HL-60 (cell line): Measurements from ENCODE around the gene NUDCD3.

ENCODE experiments used
- GABPA ChIP-seq: IDR thresholded peaks from 2 replicates; pipeline ENCODE4 v1.6.1; 2012; ENCODE audit warnings: low read depth
- POLR2AphosphoS5 ChIP-seq: IDR thresholded peaks from 2 replicates; pipeline ENCODE4 v1.6.1; 2012; ENCODE audit warnings: low read depth
- SPI1 ChIP-seq: IDR thresholded peaks from 2 replicates; pipeline ENCODE4 v1.6.1; 2012; ENCODE audit warnings: low read depth, mild to moderate bottlenecking, borderline replicate concordance
- TF ChIP-seq, protein P1 (sequence below): IDR thresholded peaks from one replicate; pipeline ENCODE4 v1.5.1; 2011; ENCODE audit warnings: low read length, control low read depth, inconsistent platforms; ENCODE audit not compliant: insufficient read depth
- TF ChIP-seq, protein P2 (sequence below): IDR thresholded peaks from 2 replicates; pipeline ENCODE4 v1.6.1; 2012; ENCODE audit warnings: low read depth; ENCODE audit not compliant: insufficient replicate concordance

DNA sequence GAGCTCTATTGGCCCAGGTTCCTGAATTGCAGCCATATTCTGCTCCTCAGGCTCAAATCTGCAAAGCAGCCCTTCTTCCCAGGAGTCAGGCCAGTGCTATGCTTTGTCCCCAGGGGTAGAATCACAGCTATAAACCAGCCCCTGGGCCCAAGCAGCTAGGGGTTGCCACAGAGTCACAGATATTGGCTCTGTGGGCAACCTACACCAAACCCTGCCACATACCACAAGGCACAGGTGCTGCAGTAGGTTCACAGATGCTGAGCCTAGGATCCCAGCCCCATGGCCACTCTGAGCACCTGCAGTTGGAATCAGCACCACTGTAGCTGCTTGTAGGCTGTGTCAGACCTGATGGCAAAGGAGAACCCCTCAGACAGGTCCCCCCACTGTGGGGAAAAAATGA, 122.0 kb downstream of the NUDCD3 start:
- TF ChIP-seq, protein P1, sequence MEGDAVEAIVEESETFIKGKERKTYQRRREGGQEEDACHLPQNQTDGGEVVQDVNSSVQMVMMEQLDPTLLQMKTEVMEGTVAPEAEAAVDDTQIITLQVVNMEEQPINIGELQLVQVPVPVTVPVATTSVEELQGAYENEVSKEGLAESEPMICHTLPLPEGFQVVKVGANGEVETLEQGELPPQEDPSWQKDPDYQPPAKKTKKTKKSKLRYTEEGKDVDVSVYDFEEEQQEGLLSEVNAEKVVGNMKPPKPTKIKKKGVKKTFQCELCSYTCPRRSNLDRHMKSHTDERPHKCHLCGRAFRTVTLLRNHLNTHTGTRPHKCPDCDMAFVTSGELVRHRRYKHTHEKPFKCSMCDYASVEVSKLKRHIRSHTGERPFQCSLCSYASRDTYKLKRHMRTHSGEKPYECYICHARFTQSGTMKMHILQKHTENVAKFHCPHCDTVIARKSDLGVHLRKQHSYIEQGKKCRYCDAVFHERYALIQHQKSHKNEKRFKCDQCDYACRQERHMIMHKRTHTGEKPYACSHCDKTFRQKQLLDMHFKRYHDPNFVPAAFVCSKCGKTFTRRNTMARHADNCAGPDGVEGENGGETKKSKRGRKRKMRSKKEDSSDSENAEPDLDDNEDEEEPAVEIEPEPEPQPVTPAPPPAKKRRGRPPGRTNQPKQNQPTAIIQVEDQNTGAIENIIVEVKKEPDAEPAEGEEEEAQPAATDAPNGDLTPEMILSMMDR = no peak
- TF ChIP-seq POLR2AphosphoS5 (no peak), GABPA (no peak), SPI1 (no peak)
- TF ChIP-seq, protein P2, sequence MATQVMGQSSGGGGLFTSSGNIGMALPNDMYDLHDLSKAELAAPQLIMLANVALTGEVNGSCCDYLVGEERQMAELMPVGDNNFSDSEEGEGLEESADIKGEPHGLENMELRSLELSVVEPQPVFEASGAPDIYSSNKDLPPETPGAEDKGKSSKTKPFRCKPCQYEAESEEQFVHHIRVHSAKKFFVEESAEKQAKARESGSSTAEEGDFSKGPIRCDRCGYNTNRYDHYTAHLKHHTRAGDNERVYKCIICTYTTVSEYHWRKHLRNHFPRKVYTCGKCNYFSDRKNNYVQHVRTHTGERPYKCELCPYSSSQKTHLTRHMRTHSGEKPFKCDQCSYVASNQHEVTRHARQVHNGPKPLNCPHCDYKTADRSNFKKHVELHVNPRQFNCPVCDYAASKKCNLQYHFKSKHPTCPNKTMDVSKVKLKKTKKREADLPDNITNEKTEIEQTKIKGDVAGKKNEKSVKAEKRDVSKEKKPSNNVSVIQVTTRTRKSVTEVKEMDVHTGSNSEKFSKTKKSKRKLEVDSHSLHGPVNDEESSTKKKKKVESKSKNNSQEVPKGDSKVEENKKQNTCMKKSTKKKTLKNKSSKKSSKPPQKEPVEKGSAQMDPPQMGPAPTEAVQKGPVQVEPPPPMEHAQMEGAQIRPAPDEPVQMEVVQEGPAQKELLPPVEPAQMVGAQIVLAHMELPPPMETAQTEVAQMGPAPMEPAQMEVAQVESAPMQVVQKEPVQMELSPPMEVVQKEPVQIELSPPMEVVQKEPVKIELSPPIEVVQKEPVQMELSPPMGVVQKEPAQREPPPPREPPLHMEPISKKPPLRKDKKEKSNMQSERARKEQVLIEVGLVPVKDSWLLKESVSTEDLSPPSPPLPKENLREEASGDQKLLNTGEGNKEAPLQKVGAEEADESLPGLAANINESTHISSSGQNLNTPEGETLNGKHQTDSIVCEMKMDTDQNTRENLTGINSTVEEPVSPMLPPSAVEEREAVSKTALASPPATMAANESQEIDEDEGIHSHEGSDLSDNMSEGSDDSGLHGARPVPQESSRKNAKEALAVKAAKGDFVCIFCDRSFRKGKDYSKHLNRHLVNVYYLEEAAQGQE = no peak
